ENCODE data around the gene MED22. TPM values are rescaled to one million over a fixed set of nuclear protein-coding genes. Genes with fewer than 3 reads are reported as not detected.

Gene MED22
- total RNA-seq, 1 donor from 2014 or later = 52.2 TPM

DNA sequence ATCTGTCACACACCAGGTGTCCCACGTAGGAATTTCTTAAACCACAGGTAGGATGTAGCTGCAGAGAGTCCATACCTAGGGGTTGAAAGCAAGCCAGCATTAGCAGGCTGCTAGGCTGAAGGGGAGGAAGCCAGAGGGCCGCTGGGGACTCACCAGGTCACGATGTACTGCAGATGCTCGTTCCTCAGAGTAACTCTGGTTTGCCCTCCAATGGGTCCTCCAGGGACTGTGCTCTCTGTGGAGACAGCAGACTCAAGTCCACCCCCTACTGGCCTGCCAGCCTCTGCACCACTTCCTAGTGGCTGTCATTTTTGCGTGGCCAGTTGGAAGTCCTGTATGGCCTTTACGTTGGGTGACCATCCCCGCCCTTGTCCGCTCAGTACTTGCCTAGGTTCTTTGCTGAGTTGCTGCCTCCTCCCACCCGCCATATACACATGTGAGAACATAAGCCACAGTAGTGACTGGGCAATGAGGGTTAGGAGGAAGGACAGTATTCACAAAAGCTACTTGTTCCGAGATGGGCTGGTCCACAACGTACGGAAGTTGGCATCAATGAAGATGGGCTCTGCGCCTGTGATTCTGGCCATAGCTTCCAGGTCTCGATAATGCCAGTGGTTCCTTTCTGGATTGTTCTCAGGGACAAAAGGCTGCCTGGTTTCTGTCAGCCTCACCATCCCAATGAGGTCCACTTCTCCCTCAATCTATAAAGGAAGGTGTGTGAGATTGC is 4.1 kb upstream of the MED22 start:
- Histone ChIP-seq H3K4me1 (peaks cover 9 to 26% of the 10 kb centered on the region in 2 donors), H3K4me3 (no peak overlapping the region), H3K36me3 (peaks cover 41% of the 10 kb centered on the region in 2 donors), H3K9me3 (no peaks in the 10 kb centered on the region), H3K27me3 (no peaks in the 10 kb centered on the region), H3K27ac (no peak overlapping the region)
- no peak for DNase-seq (ENCODE audit: low spot score in 2 of 2)
- TF ChIP-seq, protein P1, sequence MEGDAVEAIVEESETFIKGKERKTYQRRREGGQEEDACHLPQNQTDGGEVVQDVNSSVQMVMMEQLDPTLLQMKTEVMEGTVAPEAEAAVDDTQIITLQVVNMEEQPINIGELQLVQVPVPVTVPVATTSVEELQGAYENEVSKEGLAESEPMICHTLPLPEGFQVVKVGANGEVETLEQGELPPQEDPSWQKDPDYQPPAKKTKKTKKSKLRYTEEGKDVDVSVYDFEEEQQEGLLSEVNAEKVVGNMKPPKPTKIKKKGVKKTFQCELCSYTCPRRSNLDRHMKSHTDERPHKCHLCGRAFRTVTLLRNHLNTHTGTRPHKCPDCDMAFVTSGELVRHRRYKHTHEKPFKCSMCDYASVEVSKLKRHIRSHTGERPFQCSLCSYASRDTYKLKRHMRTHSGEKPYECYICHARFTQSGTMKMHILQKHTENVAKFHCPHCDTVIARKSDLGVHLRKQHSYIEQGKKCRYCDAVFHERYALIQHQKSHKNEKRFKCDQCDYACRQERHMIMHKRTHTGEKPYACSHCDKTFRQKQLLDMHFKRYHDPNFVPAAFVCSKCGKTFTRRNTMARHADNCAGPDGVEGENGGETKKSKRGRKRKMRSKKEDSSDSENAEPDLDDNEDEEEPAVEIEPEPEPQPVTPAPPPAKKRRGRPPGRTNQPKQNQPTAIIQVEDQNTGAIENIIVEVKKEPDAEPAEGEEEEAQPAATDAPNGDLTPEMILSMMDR (IDR thresholded peaks at IDR 0.05) = peak in 1 of 3 experiments; percentile 15
- intact Hi-C loops (cut with DNase I) = no loop called here

DNA sequence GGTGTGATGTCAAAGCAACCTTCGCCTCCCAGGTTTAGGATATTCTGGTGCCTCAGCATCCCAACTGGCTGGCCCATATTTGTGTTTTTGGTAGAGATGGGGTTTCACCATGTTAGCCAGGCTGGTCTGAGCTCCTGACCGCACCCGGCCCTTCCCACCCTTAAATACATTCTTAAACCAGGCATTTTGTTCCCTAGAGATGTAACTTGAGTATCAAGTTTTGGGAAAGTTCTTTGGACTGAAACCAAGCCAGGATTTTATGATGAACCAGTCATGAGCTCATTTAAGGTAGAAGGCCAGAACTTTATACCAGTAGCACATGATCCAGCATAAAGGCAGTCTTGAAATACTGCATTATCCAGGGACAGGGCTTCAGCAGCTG is 3.6 kb upstream of the MED22 start:
- DNase-seq (ENCODE audit: low spot score in 2 of 2) = no peak
- H3K4me3 ChIP-seq = no peak overlapping the region
- intact Hi-C loops (cut with DNase I) = no loop called here
- H3K27me3 ChIP-seq = no peaks in the 10 kb centered on the region
- TF ChIP-seq, protein P1 (IDR thresholded peaks at IDR 0.05) = no peak
- H3K4me1 ChIP-seq = peaks cover 8 to 28% of the 10 kb centered on the region in 2 donors
- H3K36me3 ChIP-seq = peaks cover 41% of the 10 kb centered on the region in 2 donors
- H3K9me3 ChIP-seq = no peaks in the 10 kb centered on the region
- H3K27ac ChIP-seq = no peak overlapping the region

DNA sequence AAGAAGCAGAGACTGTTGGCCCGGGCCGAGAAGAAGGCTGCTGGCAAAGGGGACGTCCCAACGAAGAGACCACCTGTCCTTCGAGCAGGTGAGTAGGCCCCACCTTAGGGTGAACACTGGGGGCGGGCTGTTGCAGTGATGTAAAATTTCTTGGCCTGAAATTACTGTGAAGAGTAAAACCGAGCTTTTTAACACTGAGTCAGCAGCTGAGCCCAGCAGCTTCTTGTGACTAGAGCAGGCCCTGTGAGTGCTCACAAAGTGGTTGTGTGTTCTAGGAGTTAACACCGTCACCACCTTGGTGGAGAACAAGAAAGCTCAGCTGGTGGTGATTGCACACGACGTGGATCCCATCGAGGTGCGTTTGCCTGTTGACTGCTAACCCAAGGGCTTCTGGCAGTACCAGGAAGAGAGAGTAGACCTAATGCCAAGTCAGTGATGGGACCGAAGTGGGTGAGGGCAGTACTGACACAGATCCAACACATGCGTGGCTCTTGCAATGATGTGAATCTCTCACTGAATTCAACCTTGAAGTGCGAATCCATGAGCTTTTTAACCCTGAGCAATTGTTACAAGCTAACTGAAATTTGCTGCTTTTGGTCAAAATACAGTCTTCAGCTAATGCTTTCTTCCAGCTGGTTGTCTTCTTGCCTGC is 2.2 kb upstream of the MED22 start:
- no peaks in the 10 kb centered on the region for H3K9me3 ChIP-seq
- H3K27ac ChIP-seq = no peak overlapping the region
- H3K4me1 ChIP-seq = peaks cover 6 to 24% of the 10 kb centered on the region in 2 donors
- H3K27me3 ChIP-seq = no peaks in the 10 kb centered on the region
- no peak overlapping the region for H3K4me3 ChIP-seq
- DNase-seq (ENCODE audit: low spot score in 2 of 2) = no peak
- intact Hi-C loops (cut with DNase I) = loop anchor here (10.0 kb wide), 1 partner anchor 995 kb away; the partner anchor contains the start of gene SETX
- peaks cover 41 to 45% of the 10 kb centered on the region in 2 donors for H3K36me3 ChIP-seq
- TF ChIP-seq, protein P1 (IDR thresholded peaks at IDR 0.05) = no peak

DNA sequence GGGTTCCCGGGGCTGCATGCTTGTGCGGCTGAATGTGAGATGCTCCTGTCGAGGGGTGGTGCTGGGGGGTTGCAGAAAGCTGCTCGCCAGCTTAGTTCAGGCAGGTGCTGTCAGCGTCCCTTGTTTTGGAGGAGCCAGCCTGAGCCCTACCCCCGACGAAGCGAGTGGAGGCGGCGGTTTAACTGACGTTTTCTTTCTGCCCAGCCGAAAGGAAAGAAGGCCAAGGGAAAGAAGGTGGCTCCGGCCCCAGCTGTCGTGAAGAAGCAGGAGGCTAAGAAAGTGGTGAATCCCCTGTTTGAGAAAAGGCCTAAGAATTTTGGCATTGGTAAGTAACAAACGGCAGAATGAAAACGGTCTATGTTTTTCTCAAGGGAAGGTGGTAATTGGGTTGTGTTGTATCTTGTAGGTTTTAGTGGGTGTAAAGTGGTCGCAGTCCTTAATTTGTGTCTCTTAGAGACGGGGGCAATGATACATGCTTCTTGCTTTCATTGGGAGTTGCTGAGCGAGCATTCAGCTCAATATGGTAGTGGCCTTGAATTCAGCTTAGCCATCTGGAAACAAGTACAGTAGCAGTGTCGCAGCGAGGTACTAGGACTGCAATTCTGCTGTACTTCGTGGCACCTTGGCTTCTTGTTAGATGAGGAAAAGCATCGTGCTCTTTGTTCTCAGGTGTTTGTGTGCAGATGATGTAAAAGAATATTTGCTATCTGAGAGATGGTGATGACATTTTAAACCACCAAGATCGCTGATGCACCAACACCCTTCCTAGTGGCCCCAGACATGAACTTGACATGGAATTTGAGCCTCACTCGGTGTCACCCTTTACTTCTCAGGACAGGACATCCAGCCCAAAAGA is 1.0 kb upstream of the MED22 start:
- no peaks in the 10 kb centered on the region for H3K9me3 ChIP-seq
- H3K27ac ChIP-seq = peak overlapping the region; percentile 86 to 94
- H3K36me3 ChIP-seq = peaks cover 49 to 56% of the 10 kb centered on the region in 2 donors
- DNase-seq (ENCODE audit: low spot score in 2 of 2) = no peak
- peak overlapping the region; percentile 69 to 80 for H3K4me3 ChIP-seq
- TF ChIP-seq, protein P1 (IDR thresholded peaks at IDR 0.05) = no peak
- intact Hi-C loops (cut with DNase I) = loop anchor here (1.0 to 10.0 kb wide), 5 partner anchors 7 to 994 kb away; partner anchors contain the start of genes CACFD1, SETX, STKLD1 and SURF1
- peaks cover 6 to 22% of the 10 kb centered on the region in 2 donors for H3K4me1 ChIP-seq
- no peaks in the 10 kb centered on the region for H3K27me3 ChIP-seq

DNA sequence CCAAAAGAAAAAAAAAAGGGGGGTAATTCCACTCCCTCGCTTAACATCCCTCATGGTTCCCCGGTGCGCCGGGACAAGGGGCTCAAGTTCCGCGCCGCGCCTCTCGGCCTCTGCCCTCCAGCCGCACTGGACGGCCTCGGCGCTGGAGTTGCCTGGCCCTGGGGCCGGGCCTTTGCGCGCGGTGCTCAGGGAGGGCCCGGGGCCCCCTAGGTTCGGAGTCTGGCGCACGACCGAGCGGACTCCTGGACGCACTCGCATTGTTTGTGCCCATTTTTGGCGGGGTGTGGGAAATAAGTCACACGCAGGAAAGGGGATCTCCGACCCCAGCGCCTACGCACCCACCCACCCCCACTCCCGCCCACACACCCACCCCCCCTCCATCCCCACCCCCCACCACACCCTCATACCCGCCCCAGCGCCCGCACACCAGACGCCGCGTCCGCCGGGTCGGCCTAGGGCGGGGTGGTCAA is 381 bp downstream of the MED22 start:
- Histone ChIP-seq H3K9me3 (no peaks in the 10 kb centered on the region), H3K27ac (peak overlapping the region; percentile 86 to 94), H3K27me3 (no peaks in the 10 kb centered on the region), H3K4me1 (peaks cover 6 to 22% of the 10 kb centered on the region in 2 donors), H3K36me3 (peaks cover 53 to 67% of the 10 kb centered on the region in 2 donors), H3K4me3 (peak overlapping the region; percentile 69 to 80)
- TF ChIP-seq, protein P1 (IDR thresholded peaks at IDR 0.05) = no peak
- DNase-seq (ENCODE audit: low spot score in 2 of 2) = no peak
- intact Hi-C loops (cut with DNase I) = loop anchor here (10.0 kb wide), 1 partner anchor 993 kb away; the partner anchor contains the start of gene SETX

Measured in ascending aorta (tissue), 2 donors.